ENCODE measurements around the gene AMBRA1. TPM values are rescaled to one million over a fixed set of nuclear protein-coding genes. Genes with fewer than 3 reads are reported as not detected.

The AMBRA1 gene
- total RNA-seq, 2 donors from 2014 or later = 28.2 to 30.3 TPM

GRCh38 chr11:46370253-46370652 is 223.6 kb downstream of the AMBRA1 start:
- Mint-ChIP-seq H3K4me1 (no peaks in the 10 kb centered on the region), H3K4me3 (no peak overlapping the region), H3K27me3 (no peaks in the 10 kb centered on the region), H3K36me3 (ENCODE audit: low read depth) (peaks cover 75% of the 10 kb centered on the region), H3K27ac (no peak overlapping the region), H3K9me3 (no peaks in the 10 kb centered on the region)
- no peak for ATAC-seq (replicated peaks)

GRCh38 chr11:46369458-46370152 is 224.2 kb downstream of the AMBRA1 start:
- ATAC-seq (replicated peaks) = peak; percentile 69
- peaks cover 5% of the 10 kb centered on the region for H3K4me1 Mint-ChIP-seq
- no peak overlapping the region for H3K4me3 Mint-ChIP-seq
- no peak overlapping the region for H3K27ac Mint-ChIP-seq
- peaks cover 69% of the 10 kb centered on the region for H3K36me3 Mint-ChIP-seq (ENCODE audit: low read depth)
- no peaks in the 10 kb centered on the region for H3K9me3 Mint-ChIP-seq
- H3K27me3 Mint-ChIP-seq = no peaks in the 10 kb centered on the region

- Mint-ChIP-seq H3K4me1 (peaks cover 8% of the 10 kb centered on the region), H3K4me3 (no peak overlapping the region), H3K9me3 (no peaks in the 10 kb centered on the region), H3K36me3 (ENCODE audit: low read depth) (peaks cover 52% of the 10 kb centered on the region), H3K27ac (no peak overlapping the region), H3K27me3 (no peaks in the 10 kb centered on the region)
- no peak for ATAC-seq (replicated peaks)
These were observed 225.9 kb downstream of the AMBRA1 start for GRCh38 chr11:46367916-46368267.

GRCh38 chr11:46367244-46367915 is 226.4 kb downstream of the AMBRA1 start:
- Mint-ChIP-seq H3K9me3 (no peaks in the 10 kb centered on the region), H3K27me3 (no peaks in the 10 kb centered on the region), H3K4me3 (peak overlapping the region; percentile 32), H3K36me3 (ENCODE audit: low read depth) (peaks cover 46% of the 10 kb centered on the region), H3K4me1 (peaks cover 10% of the 10 kb centered on the region), H3K27ac (peak overlapping the region; percentile 65)
- ATAC-seq (replicated peaks) = peak; percentile 86

- Mint-ChIP-seq H3K4me3 (peak overlapping the region; percentile 32), H3K4me1 (peaks cover 10% of the 10 kb centered on the region), H3K27ac (peak overlapping the region; percentile 65), H3K36me3 (ENCODE audit: low read depth) (peaks cover 40% of the 10 kb centered on the region), H3K27me3 (no peaks in the 10 kb centered on the region), H3K9me3 (no peaks in the 10 kb centered on the region)
- no peak for ATAC-seq (replicated peaks)
These were observed 227.1 kb downstream of the AMBRA1 start for GRCh38 chr11:46366661-46367161.

GRCh38 chr11:46366260-46366659 is 227.6 kb downstream of the AMBRA1 start:
- no peaks in the 10 kb centered on the region for H3K9me3 Mint-ChIP-seq
- no peak for ATAC-seq (replicated peaks)
- peaks cover 35% of the 10 kb centered on the region for H3K36me3 Mint-ChIP-seq (ENCODE audit: low read depth)
- H3K27ac Mint-ChIP-seq = no peak overlapping the region
- no peaks in the 10 kb centered on the region for H3K27me3 Mint-ChIP-seq
- H3K4me1 Mint-ChIP-seq = peaks cover 10% of the 10 kb centered on the region
- H3K4me3 Mint-ChIP-seq = no peak overlapping the region

- no peak for ATAC-seq (replicated peaks)
- H3K4me1 Mint-ChIP-seq = peaks cover 10% of the 10 kb centered on the region
- no peak overlapping the region for H3K4me3 Mint-ChIP-seq
- H3K9me3 Mint-ChIP-seq = no peaks in the 10 kb centered on the region
- H3K27ac Mint-ChIP-seq = peak overlapping the region; percentile 26
- H3K36me3 Mint-ChIP-seq (ENCODE audit: low read depth) = peaks cover 26% of the 10 kb centered on the region
- no peaks in the 10 kb centered on the region for H3K27me3 Mint-ChIP-seq
These were observed 229.0 kb downstream of the AMBRA1 start for GRCh38 chr11:46364791-46365190.

- H3K36me3 Mint-ChIP-seq (ENCODE audit: low read depth) = peaks cover 19% of the 10 kb centered on the region
- H3K9me3 Mint-ChIP-seq = no peaks in the 10 kb centered on the region
- peaks cover 10% of the 10 kb centered on the region for H3K4me1 Mint-ChIP-seq
- H3K27me3 Mint-ChIP-seq = no peaks in the 10 kb centered on the region
- H3K4me3 Mint-ChIP-seq = no peak overlapping the region
- peak overlapping the region; percentile 26 for H3K27ac Mint-ChIP-seq
- ATAC-seq (replicated peaks) = no peak
These were observed 229.8 kb downstream of the AMBRA1 start for GRCh38 chr11:46364056-46364455.

- H3K4me3 Mint-ChIP-seq = no peak overlapping the region
- H3K4me1 Mint-ChIP-seq = peaks cover 10% of the 10 kb centered on the region
- no peaks in the 10 kb centered on the region for H3K9me3 Mint-ChIP-seq
- H3K27ac Mint-ChIP-seq = peak overlapping the region; percentile 26
- peaks cover 13% of the 10 kb centered on the region for H3K36me3 Mint-ChIP-seq (ENCODE audit: low read depth)
- H3K27me3 Mint-ChIP-seq = no peaks in the 10 kb centered on the region
- no peak for ATAC-seq (replicated peaks)
These were observed 230.3 kb downstream of the AMBRA1 start for GRCh38 chr11:46363455-46364005.

- Mint-ChIP-seq H3K9me3 (no peaks in the 10 kb centered on the region), H3K4me3 (peak overlapping the region; percentile 92), H3K27me3 (no peaks in the 10 kb centered on the region), H3K36me3 (ENCODE audit: low read depth) (peaks cover 9% of the 10 kb centered on the region), H3K27ac (peak overlapping the region; percentile 94), H3K4me1 (peaks cover 10% of the 10 kb centered on the region)
- ATAC-seq (replicated peaks) = no peak
These were observed 230.8 kb downstream of the AMBRA1 start for GRCh38 chr11:46363031-46363407.

DNA sequence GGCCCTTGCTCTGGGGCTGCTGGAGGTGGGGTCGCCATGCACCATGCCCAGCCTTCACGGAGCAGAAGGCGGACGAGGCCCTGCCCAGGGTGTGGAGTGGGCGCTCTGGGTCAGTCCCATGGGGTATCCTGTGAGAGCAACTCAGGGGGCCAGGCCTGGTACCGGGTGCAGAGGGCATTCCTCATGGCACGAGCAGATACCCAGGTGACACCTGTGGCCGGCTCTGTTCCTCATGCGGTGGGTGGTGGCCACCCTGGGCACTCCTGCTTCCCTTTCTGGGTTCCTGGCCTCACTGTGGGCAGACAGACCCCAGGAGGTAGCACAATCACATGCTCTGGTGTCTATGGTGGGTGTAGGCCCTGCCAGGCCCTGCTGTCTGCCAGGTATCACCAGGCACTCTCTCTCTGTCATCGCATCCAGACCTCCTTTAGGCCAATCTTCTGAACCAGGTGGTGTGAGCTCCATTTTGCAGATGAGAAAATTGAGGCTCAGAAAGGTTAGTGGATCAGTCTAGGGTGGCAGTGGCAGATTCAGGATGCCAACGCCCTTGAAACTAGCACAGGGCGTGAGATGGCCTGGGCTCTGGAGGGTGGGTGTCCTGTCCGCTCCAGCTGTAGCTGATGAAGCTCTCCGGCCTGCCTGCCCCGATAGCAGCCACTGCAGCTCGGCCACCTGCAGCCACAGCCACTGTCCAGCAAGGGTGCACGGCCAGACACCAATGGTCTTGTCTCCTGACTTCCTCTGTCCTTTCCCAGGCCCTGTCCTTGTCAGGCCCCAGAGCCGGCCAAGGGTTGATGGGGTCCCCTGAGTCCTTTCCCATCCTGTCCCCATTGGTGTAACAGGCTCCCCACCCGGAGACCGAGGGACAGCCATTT is 231.4 kb downstream of the AMBRA1 start:
- Mint-ChIP-seq H3K27ac (peak overlapping the region; percentile 94), H3K27me3 (no peaks in the 10 kb centered on the region), H3K4me3 (peak overlapping the region; percentile 92), H3K4me1 (peaks cover 14% of the 10 kb centered on the region), H3K36me3 (ENCODE audit: low read depth) (peaks cover 4% of the 10 kb centered on the region), H3K9me3 (no peaks in the 10 kb centered on the region)
- ATAC-seq (replicated peaks) = no peak

DNA sequence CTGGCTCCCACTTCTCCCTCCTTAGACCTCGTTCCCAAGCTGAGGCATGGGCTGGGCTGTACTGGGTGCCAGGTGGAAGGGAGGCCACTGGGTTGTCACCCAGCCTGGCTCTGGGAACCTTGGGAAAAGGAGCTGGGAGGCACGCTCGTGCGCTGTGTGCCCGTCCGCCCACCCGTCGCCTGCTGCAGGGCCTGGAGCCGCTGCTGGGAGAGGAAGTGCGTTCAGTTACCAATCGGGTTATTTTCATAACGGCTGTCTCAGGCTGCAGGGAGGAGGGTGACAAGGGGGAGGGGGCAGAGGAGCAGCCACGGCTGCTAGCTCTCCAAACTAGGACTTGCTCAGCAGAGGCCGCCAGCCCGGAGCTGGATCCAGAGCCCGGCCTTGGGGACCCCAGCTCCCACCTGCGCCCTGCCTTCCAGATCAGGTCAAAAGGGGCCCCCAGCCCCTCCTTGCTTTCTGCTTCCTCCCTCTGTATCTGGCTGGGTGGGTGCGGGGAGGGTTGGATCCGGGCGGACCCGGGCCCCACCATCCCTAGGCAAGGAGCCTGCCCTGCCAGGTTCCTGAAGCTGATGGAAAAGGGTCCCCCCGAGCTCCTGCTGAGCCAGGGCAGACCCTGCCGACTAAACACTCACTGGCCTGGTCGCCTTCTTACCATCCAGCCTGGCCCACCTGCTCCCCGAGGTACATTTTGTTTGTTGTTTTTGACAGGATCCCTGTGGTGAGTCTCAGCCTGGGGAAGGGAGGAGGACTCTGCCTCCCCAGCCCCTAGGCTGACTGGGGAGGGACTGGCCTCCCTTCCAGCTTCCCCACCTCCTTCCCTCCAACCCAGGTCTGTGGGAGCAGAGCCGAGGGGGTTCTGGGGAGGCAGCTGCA is 232.3 kb downstream of the AMBRA1 start:
- peaks cover 19% of the 10 kb centered on the region for H3K4me1 Mint-ChIP-seq
- peaks cover 5% of the 10 kb centered on the region for H3K36me3 Mint-ChIP-seq (ENCODE audit: low read depth)
- H3K9me3 Mint-ChIP-seq = no peaks in the 10 kb centered on the region
- ATAC-seq (replicated peaks) = peak; percentile 96
- H3K4me3 Mint-ChIP-seq = peak overlapping the region; percentile 92
- no peaks in the 10 kb centered on the region for H3K27me3 Mint-ChIP-seq
- peak overlapping the region; percentile 94 for H3K27ac Mint-ChIP-seq

- Mint-ChIP-seq H3K27ac (peak overlapping the region; percentile 94), H3K36me3 (ENCODE audit: low read depth) (peaks cover 6% of the 10 kb centered on the region), H3K4me3 (peak overlapping the region; percentile 92), H3K4me1 (peaks cover 24% of the 10 kb centered on the region), H3K27me3 (no peaks in the 10 kb centered on the region), H3K9me3 (no peaks in the 10 kb centered on the region)
- peak; percentile 56 for ATAC-seq (replicated peaks)
These were observed 232.9 kb downstream of the AMBRA1 start for GRCh38 chr11:46360878-46361277.

Measured in activated T-helper 17 cell treated with anti-CD3 and anti-CD28 coated beads, Interleukin-2, amount 50 U/mL, for 72 hours (primary cell).